Neural crest cell (in vitro differentiated cells): ENCODE measurements around the gene NEUROD6. TPM values are rescaled to one million over a fixed set of nuclear protein-coding genes. Genes with fewer than 3 reads are reported as not detected.

Experiments
- DNase-seq: peaks from one replicate; pipeline ENCODE4 v3.0.0; 2021; ENCODE audit warnings: low read depth, mixed read lengths, low spot score
- H3K27ac Mint-ChIP-seq: one replicate; pipeline ENCODE4 v1.8.0; 2021; ENCODE audit warnings: mild to moderate bottlenecking, mixed read lengths; ENCODE audit not compliant: unreplicated experiment
- H3K27me3 Mint-ChIP-seq: 2 replicates; pipeline ENCODE4 v1.8.0; 2021; ENCODE audit warnings: low read depth, mild to moderate bottlenecking, mixed read lengths
- H3K36me3 Mint-ChIP-seq: 2 replicates; pipeline ENCODE4 v1.8.0; 2021; ENCODE audit warnings: low read depth, mild to moderate bottlenecking, mixed read lengths
- H3K4me1 Mint-ChIP-seq: 2 replicates; pipeline ENCODE4 v1.8.0; 2021; ENCODE audit warnings: mixed read lengths
- H3K4me3 Mint-ChIP-seq: one replicate; pipeline ENCODE4 v1.8.0; 2021; ENCODE audit warnings: mild to moderate bottlenecking, mixed read lengths
- H3K9me3 Mint-ChIP-seq: 2 replicates; pipeline ENCODE4 v1.8.0; 2021; ENCODE audit warnings: mixed read lengths
- CTCF ChIP-seq: fragments of 200-600 bp; sonication (generic); conservative IDR thresholded peaks from 2 replicates; pipeline ENCODE4 v1.5.0; 2021; ENCODE audit warnings: antibody characterized with exemption, mild to moderate bottlenecking
- total RNA-seq: library from RNA; stranded (reverse); gene quantifications from 2 replicates; pipeline ENCODE4 v1.2.1, GENCODE V29; 2021

The NEUROD6 gene
- total RNA-seq, 1 donor from 2014 or later: not detected

- Mint-ChIP-seq H3K9me3 (no peaks in the 10 kb centered on the region), H3K4me1 (peaks cover 10% of the 10 kb centered on the region), H3K27ac (no peak overlapping the region), H3K27me3 (no peaks in the 10 kb centered on the region), H3K4me3 (no peak overlapping the region), H3K36me3 (no peaks in the 10 kb centered on the region)
- TF ChIP-seq CTCF: no peak
- DNase-seq: no peak
Observed at GRCh38 chr7:31371621-31372020, 31.1 kb upstream of the NEUROD6 start.

- Mint-ChIP-seq H3K9me3 (no peaks in the 10 kb centered on the region), H3K36me3 (no peaks in the 10 kb centered on the region), H3K4me3 (no peak overlapping the region), H3K27me3 (no peaks in the 10 kb centered on the region), H3K27ac (no peak overlapping the region), H3K4me1 (peaks cover 14% of the 10 kb centered on the region)
- DNase-seq: no peak
- no peak for TF ChIP-seq CTCF
Observed at GRCh38 chr7:31370609-31371008, 30.1 kb upstream of the NEUROD6 start.

GRCh38 chr7:31368620-31369019 is 28.1 kb upstream of the NEUROD6 start:
- no peaks in the 10 kb centered on the region for H3K27me3 Mint-ChIP-seq
- H3K4me3 Mint-ChIP-seq: no peak overlapping the region
- TF ChIP-seq CTCF: no peak
- peaks cover 15% of the 10 kb centered on the region for H3K4me1 Mint-ChIP-seq
- no peak for DNase-seq
- H3K27ac Mint-ChIP-seq: no peak overlapping the region
- no peaks in the 10 kb centered on the region for H3K36me3 Mint-ChIP-seq
- H3K9me3 Mint-ChIP-seq: no peaks in the 10 kb centered on the region

- Mint-ChIP-seq H3K4me3 (no peak overlapping the region), H3K9me3 (no peaks in the 10 kb centered on the region), H3K4me1 (peaks cover 8% of the 10 kb centered on the region), H3K27me3 (no peaks in the 10 kb centered on the region), H3K36me3 (no peaks in the 10 kb centered on the region), H3K27ac (no peak overlapping the region)
- no peak for TF ChIP-seq CTCF
- no peak for DNase-seq
Observed at GRCh38 chr7:31363496-31363895, 23.0 kb upstream of the NEUROD6 start.

GRCh38 chr7:31363051-31363450 is 22.5 kb upstream of the NEUROD6 start:
- Mint-ChIP-seq H3K27me3 (no peaks in the 10 kb centered on the region), H3K4me3 (no peak overlapping the region), H3K9me3 (no peaks in the 10 kb centered on the region), H3K36me3 (no peaks in the 10 kb centered on the region), H3K4me1 (peaks cover 11% of the 10 kb centered on the region), H3K27ac (no peak overlapping the region)
- no peak for DNase-seq
- no peak for TF ChIP-seq CTCF

- Mint-ChIP-seq H3K27ac (no peak overlapping the region), H3K27me3 (no peaks in the 10 kb centered on the region), H3K9me3 (no peaks in the 10 kb centered on the region), H3K4me1 (peaks cover 13% of the 10 kb centered on the region), H3K36me3 (no peaks in the 10 kb centered on the region), H3K4me3 (no peak overlapping the region)
- TF ChIP-seq CTCF: no peak
- DNase-seq: no peak
Observed at GRCh38 chr7:31362401-31362800, 21.9 kb upstream of the NEUROD6 start.
